CD4-positive, alpha-beta T cell treated with Interleukin-6 for 4 hours (primary cell): Measurements from ENCODE around the gene ZNF595.
"Not testable (repeated sequence)": the region's sequence is repeated elsewhere in the genome, so short reads cannot be mapped to it uniquely, and the experiment has no call there.

Source experiments
- DNase-seq: peaks from one replicate; pipeline ENCODE4 v3.0.0-alpha.2; 2020; ENCODE audit warnings: mixed read lengths

ZNF595 gene

DNA sequence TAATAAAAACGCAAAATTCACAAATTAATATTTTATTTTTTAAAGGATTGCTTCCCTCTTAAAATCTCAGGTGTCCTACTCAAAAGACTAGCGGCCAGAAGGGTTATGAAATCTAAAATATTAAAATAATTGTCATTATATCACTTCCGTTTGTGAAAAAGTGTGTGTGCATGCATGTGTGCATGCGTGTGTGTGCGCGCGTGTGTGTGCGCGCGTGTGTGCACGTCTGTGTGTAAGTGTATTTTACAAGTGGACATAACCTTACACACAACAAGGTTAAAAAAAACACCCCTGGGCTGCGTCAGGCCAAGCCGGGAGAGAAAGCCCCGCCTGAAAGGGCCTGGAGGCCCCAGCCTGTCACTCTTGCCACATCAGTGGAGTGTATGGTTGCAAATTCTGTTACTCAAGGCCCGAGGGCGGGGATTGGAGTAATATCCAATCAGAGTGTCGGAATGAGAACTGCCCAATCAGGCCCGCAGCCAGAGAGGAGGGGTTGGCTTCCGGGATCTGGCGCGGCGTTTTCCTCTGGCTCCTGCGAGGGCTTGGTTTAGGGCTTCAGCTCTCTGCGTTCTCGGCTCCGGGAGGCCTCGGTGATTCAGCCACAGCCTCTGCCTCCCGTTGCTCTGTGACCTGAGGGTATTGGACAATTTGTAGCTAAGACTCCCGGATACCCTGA is at the start of gene ZNF595:
ZNF595 (plus strand) TSS at position 518 of the 676 bp plus-strand sequence. CDS start 168 bp downstream, outside the sequence.
- not testable (repeated sequence) for DNase-seq

GRCh38 chr4:9937-10870 is 42.9 kb upstream of the ZNF595 start:
- not testable (repeated sequence) for DNase-seq

- not testable (repeated sequence) for DNase-seq
Observed at GRCh38 chr4:11095-11815, 41.9 kb upstream of the ZNF595 start.

GRCh38 chr4:11816-12417 is 41.2 kb upstream of the ZNF595 start:
- DNase-seq, result peak; percentile 0

- DNase-seq, result not testable (repeated sequence)
Observed at GRCh38 chr4:18128-18527, 35.0 kb upstream of the ZNF595 start.

GRCh38 chr4:18589-18988 is 34.5 kb upstream of the ZNF595 start:
- DNase-seq, result not testable (repeated sequence)

DNA sequence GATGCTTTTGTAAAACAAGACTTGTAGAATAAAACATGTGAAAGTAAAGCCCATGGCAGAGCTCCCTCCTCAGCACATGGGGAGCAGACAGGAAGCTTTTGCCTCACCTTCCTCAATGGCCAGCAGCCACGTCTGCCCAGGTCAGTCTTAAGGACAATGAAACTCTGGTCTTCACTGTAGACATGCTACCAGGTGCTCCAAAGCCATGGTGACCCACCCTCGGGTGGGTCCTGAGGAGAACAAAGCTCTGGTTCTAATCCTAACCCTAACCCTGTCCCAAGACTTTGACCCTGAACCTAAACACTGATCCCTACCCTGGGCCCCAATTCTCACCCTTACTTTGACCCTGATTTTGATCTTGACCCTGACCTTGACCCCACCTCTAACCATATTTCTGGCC is 30.2 kb upstream of the ZNF595 start:
- not testable (repeated sequence) for DNase-seq

DNA sequence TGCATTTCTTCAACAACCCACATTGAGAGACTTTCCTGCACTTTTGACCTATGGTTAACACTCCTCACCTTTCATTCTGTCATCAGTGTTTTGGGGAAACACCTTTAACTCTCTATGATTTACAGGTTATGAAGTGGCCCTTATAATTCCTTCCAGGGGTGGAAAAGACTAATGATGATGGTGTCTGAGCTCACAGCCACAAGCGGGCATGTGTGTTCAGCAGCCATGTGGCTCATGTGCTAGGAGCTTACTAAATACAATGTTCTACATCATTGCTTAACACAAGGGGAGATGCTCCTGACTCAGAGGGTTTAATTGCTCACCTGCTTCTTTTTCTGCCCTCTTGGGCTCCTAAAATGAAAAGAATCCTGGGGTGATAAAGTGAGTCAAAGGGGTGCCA is 28.8 kb upstream of the ZNF595 start:
- DNase-seq, result not testable (repeated sequence)

DNA sequence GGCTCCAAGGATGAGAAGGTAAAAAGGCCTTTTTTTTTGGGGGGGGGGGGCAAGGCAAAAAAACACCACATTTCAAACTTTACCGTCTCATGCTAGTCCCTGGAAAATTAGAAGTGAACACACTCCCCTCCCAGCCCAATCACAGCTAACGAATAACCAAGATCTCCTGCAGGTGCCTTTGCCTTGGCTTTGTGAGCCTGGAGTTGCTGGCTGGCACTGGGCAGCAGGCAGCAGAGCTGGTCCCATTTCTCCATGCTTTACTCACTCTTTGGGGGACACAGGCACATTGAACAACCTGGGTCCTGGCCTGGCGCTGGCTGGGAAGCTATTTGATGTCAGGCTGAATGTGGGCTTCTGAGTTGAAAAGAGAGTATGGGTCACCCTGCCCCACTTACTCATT is 25.6 kb upstream of the ZNF595 start:
- DNase-seq, result not testable (repeated sequence)

DNA sequence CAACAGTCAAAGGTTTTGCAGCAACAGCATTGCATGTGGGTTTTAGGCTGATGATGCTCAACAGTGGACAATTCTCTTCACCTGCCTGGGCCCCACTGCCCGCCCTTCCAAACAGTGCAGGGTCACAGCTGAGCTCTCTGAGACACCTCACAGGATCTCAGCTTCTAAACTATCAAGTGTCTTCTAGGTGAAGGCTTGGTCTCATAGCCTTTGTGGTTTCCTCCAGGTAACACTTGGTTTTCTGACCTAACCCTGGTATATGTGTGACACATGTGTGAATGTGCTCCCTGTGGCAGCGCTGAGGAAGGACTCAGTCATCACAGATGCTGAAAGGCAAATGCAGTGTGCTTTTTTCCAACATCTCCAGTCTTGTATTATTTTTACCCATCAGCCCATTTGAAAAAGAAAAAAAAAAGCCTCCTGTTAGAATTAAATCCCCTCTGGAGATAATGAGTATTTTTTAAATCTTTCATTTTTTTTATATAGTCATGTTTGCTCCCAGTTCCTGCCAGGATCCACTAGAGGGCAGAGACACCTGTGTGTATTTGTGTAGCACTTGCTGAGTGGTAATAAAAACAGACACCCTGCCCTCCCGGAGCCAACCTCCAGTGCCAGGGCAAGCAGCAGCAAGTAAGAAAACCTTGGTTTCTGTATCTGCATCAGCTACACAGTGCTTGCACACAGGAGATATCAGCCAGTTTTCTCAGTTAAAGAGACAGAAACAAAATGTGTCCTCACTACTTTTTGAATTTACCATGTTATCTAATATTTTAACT is 24.2 kb upstream of the ZNF595 start:
- not testable (repeated sequence) for DNase-seq

- DNase-seq, result not testable (repeated sequence)
Observed at GRCh38 chr4:33314-33713, 19.8 kb upstream of the ZNF595 start.

GRCh38 chr4:36559-37415 is 16.3 kb upstream of the ZNF595 start:
- DNase-seq, result not testable (repeated sequence)

DNA sequence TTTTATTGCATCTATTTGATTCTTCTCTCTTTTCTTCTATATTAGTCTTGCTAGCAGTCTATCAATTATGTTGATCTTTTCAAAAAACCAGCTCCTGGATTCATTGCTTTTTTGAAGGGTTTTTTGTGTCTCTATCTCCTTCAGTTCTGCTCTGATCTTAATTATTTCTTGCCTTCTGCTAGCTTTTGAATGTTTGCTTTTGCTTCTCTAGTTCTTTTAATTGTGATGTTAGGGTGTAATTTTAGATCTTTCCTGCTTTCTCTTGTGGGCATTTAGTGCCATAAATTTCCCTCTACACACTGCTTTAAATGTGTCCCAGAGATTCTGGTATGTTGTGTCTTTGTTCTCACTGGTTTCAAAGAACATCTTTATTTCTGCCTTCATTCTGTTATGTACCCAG is 14.9 kb upstream of the ZNF595 start:
- DNase-seq, result not testable (repeated sequence)

GRCh38 chr4:43375-43774 is 9.7 kb upstream of the ZNF595 start:
- DNase-seq, result not testable (repeated sequence)

DNA sequence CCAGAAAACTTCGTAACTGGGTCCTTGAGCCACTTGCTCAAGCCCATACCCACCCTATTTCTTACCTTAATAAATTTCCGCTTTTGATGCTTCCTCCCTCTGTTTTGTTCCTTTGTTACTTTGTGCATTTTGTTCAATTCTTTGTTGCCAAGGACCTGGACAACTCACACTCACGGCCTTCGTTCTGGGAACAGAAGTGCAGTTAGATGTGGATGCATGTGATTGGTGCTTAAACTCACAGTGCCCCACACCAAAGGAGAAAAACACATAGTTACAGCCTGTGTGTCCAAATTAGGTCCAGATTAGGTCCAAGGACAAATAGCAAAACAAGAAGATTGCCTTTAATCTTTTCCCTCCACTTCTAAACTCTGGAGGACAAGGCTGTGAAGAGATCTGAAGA is 1.9 kb upstream of the ZNF595 start:
- DNase-seq, result not testable (repeated sequence)

GRCh38 chr4:51655-52277 is 1.4 kb upstream of the ZNF595 start:
- DNase-seq, result not testable (repeated sequence)

- not testable (repeated sequence) for DNase-seq
Observed at GRCh38 chr4:53521-53920, 400 bp downstream of the ZNF595 start.

- DNase-seq, result not testable (repeated sequence)
Observed at GRCh38 chr4:64733-65132, 11.6 kb downstream of the ZNF595 start.

- DNase-seq, result no peak
Observed at GRCh38 chr4:71830-72229, 18.7 kb downstream of the ZNF595 start.

DNA sequence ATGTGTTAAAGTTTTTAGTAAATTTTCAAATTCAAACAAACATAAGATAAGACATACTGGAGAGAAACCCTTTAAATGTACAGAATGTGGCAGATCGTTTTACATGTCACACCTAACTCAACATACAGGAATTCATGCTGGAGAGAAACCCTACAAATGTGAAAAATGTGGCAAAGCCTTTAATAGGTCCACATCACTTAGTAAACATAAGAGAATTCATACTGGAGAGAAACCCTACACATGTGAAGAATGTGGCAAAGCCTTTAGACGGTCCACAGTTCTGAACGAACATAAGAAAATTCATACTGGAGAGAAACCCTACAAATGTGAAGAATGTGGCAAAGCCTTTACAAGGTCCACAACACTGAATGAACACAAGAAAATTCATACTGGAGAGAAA is 32.8 kb downstream of the ZNF595 start:
- no peak for DNase-seq
